Measurements from ENCODE around the gene PCNX4.

PCNX4 gene

DNA sequence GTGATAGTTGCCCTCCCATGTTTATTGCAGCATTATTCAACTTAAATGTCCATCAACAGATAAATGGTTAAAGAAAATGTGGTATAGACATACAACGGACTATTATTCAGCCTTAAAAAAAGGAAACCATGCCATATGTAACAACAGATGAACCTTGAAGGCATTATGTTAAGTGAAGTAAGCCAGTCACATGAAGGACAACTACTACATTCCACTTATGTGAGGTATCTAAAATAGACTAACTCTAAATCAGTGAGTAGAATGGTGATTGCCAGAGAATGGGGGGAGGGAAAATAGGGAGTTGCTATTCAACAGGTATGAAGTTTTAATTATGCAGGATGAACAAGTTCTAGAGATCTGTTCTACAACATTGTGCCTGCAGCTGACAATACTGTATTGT, 10.1 kb downstream of the PCNX4 start:
- Histone ChIP-seq H3K27me3 (ENCODE audit: control insufficient read depth, insufficient read depth, low read length) (no peaks in the 10 kb centered on the region), H3K9me3 (ENCODE audit: control insufficient read depth, low read length) (no peaks in the 10 kb centered on the region), H3K4me3 (ENCODE audit: low read depth, low read length) (no peak overlapping the region), H3K27ac (no peak overlapping the region), H3K4me2 (ENCODE audit: low read length) (no peak overlapping the region), H3K36me3 (ENCODE audit: control insufficient read depth, insufficient read depth, low read length) (no peaks in the 10 kb centered on the region), H3K79me2 (peaks cover 43% of the 10 kb centered on the region), H3K9ac (no peak overlapping the region), H2AFZ (no peak overlapping the region), H3K4me1 (no peaks in the 10 kb centered on the region)
- TF ChIP-seq, protein P1, sequence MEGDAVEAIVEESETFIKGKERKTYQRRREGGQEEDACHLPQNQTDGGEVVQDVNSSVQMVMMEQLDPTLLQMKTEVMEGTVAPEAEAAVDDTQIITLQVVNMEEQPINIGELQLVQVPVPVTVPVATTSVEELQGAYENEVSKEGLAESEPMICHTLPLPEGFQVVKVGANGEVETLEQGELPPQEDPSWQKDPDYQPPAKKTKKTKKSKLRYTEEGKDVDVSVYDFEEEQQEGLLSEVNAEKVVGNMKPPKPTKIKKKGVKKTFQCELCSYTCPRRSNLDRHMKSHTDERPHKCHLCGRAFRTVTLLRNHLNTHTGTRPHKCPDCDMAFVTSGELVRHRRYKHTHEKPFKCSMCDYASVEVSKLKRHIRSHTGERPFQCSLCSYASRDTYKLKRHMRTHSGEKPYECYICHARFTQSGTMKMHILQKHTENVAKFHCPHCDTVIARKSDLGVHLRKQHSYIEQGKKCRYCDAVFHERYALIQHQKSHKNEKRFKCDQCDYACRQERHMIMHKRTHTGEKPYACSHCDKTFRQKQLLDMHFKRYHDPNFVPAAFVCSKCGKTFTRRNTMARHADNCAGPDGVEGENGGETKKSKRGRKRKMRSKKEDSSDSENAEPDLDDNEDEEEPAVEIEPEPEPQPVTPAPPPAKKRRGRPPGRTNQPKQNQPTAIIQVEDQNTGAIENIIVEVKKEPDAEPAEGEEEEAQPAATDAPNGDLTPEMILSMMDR (IDR thresholded peaks at IDR 0.05), result no peak

- no peak overlapping the region for H3K9ac ChIP-seq
- H3K27me3 ChIP-seq (ENCODE audit: control insufficient read depth, insufficient read depth, low read length), result no peaks in the 10 kb centered on the region
- H3K36me3 ChIP-seq (ENCODE audit: control insufficient read depth, insufficient read depth, low read length), result no peaks in the 10 kb centered on the region
- no peak overlapping the region for H3K4me2 ChIP-seq (ENCODE audit: low read length)
- H2AFZ ChIP-seq, result no peak overlapping the region
- H3K4me3 ChIP-seq (ENCODE audit: low read depth, low read length), result no peak overlapping the region
- no peaks in the 10 kb centered on the region for H3K9me3 ChIP-seq (ENCODE audit: control insufficient read depth, low read length)
- no peaks in the 10 kb centered on the region for H3K4me1 ChIP-seq
- peaks cover 43% of the 10 kb centered on the region for H3K79me2 ChIP-seq
- TF ChIP-seq, protein P1 (IDR thresholded peaks at IDR 0.05), result no peak
- H3K27ac ChIP-seq, result no peak overlapping the region
These were observed 10.7 kb downstream of the PCNX4 start for GRCh38 chr14:60102389-60102788.

- Histone ChIP-seq H3K27ac (no peak overlapping the region), H3K9ac (no peak overlapping the region), H3K4me2 (ENCODE audit: low read length) (no peak overlapping the region), H3K79me2 (peaks cover 40% of the 10 kb centered on the region), H3K4me3 (ENCODE audit: low read depth, low read length) (no peak overlapping the region), H2AFZ (no peak overlapping the region), H3K4me1 (no peaks in the 10 kb centered on the region), H3K36me3 (ENCODE audit: control insufficient read depth, insufficient read depth, low read length) (no peaks in the 10 kb centered on the region), H3K9me3 (ENCODE audit: control insufficient read depth, low read length) (no peaks in the 10 kb centered on the region), H3K27me3 (ENCODE audit: control insufficient read depth, insufficient read depth, low read length) (no peaks in the 10 kb centered on the region)
- TF ChIP-seq, protein P1 (IDR thresholded peaks at IDR 0.05), result no peak
These were observed 14.6 kb downstream of the PCNX4 start for GRCh38 chr14:60106339-60106738.

DNA sequence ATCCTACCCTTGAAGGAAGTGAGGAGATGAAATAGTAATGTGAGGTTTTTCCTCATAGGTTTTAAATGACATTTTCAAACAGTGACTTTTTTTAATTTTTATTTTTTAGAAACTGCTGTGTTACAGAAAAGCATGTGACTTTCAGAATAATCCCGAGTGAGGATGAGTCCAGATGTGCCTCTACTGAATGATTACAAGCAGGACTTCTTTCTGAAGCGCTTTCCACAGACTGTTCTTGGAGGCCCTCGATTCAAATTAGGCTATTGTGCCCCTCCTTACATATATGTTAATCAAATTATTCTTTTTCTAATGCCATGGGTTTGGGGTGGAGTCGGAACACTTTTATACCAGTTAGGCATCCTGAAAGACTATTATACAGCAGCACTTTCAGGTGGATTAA, 15.8 kb downstream of the PCNX4 start:
- Histone ChIP-seq H3K27ac (no peak overlapping the region), H3K4me3 (ENCODE audit: low read depth, low read length) (no peak overlapping the region), H3K9me3 (ENCODE audit: control insufficient read depth, low read length) (no peaks in the 10 kb centered on the region), H3K9ac (no peak overlapping the region), H3K4me1 (no peaks in the 10 kb centered on the region), H3K36me3 (ENCODE audit: control insufficient read depth, insufficient read depth, low read length) (no peaks in the 10 kb centered on the region), H3K79me2 (peaks cover 37% of the 10 kb centered on the region), H3K4me2 (ENCODE audit: low read length) (no peak overlapping the region), H2AFZ (no peak overlapping the region), H3K27me3 (ENCODE audit: control insufficient read depth, insufficient read depth, low read length) (no peaks in the 10 kb centered on the region)
- TF ChIP-seq, protein P1 (IDR thresholded peaks at IDR 0.05), result no peak

- TF ChIP-seq, protein P1 (IDR thresholded peaks at IDR 0.05), result no peak
- Histone ChIP-seq H3K4me1 (no peaks in the 10 kb centered on the region), H3K4me2 (ENCODE audit: low read length) (no peak overlapping the region), H3K27me3 (ENCODE audit: control insufficient read depth, insufficient read depth, low read length) (no peaks in the 10 kb centered on the region), H3K27ac (no peak overlapping the region), H3K79me2 (peaks cover 17% of the 10 kb centered on the region), H3K9ac (no peak overlapping the region), H3K9me3 (ENCODE audit: control insufficient read depth, low read length) (no peaks in the 10 kb centered on the region), H3K4me3 (ENCODE audit: low read depth, low read length) (no peak overlapping the region), H3K36me3 (ENCODE audit: control insufficient read depth, insufficient read depth, low read length) (no peaks in the 10 kb centered on the region), H2AFZ (no peak overlapping the region)
These were observed 20.0 kb downstream of the PCNX4 start for GRCh38 chr14:60111732-60112131.

All from parathyroid adenoma (tissue), 2 donors.